ENCODE results near the gene INO80C.

Gene INO80C, protein sequence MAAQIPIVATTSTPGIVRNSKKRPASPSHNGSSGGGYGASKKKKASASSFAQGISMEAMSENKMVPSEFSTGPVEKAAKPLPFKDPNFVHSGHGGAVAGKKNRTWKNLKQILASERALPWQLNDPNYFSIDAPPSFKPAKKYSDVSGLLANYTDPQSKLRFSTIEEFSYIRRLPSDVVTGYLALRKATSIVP

DNA sequence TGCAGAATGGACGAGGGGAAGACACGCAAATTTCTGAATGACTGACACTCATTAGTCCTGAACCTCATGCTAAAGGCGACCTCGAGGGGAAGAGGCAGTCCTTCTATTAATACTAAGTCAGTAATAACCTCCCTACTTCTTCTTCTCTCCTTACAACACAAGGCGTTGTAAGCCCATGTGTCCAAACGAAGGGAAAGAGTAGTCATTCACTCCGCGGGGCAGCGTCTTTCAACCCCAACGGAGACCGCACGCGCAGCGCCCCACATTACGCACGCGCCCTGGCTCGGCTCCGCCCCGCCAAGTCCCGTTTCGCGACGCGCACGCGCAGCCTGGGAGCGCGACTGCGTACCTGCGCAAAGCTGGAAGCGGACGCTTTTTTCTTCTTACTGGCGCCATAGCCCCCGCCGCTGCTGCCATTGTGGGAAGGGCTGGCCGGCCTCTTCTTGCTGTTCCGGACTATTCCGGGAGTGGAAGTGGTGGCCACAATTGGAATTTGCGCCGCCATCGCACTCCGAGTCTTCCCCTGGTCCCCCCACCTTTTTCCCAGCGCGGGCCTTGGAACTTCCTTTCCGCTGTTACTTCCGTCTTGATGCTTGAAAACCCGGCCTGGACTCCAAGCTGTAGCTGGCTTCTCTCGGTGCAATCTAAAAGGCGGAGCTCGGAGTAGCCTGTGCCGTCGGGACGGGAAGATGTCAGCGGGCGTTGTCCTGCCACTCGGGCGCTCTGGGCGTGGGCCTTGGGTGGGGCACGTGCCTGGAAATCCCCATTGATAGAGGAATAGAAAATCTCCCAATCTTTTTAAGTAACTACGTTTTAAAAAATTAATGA lies at the start of gene INO80C:
TSS of gene INO80C (minus strand) at position 591 of the 828 bp plus-strand sequence. CDS start at position 505, 86 bp downstream.
- DNase-seq (ENCODE audit: low spot score) = peak; percentile 95

GRCh38 chr18:35547008-35547605 lies 49.3 kb upstream of the INO80C start:
- DNase-seq (ENCODE audit: low spot score) = no peak

GRCh38 chr18:35542356-35542755 lies 44.6 kb upstream of the INO80C start:
- no peak for DNase-seq (ENCODE audit: low spot score)

GRCh38 chr18:35535297-35535696 lies 37.5 kb upstream of the INO80C start:
- no peak for DNase-seq (ENCODE audit: low spot score)

DNA sequence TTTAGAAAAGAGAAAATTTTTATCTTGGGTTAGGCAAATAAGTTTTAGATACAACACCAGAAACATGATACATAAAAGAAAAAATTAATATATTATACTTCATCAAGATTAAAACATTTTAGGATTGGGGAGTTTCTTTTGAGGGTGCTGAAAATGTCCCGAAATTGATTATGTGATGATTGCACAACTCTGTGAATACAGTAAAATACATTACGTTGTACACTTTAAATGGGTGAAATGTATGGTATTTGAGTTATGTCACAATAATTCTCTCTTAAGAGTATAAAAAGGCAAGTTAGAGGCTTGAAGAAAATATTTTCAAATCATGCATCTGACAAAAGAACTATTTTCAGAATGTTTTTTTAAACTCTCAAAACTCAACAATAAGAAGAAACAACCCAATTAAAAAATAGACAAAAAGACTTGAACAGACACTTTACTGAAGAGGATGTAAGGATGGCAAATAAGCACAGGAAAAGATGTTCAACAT lies 36.2 kb upstream of the INO80C start:
- no peak for DNase-seq (ENCODE audit: low spot score)

DNA sequence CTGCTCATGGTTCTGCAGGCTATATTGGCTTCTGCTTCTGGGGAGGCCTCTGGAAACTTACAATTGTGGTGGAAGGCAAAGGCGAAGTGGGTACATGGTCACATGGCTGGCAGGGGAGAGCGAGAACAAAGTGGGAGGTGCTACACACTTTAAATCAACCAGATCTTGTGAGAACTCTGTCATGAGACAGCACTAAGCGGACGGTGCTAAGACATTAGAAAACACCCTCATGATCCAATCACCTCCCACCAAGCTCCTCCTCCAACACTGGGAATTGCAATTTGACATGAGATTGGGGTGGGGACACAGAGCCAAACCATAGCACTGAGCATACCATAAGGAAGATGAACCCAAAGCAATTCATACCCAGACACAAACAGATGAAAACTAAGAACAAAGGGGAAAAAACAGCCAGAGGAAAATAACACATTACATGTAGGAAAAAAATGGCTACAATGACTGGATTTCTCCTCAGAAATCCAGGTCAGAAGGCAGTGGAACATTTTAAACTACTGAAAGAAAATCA lies 31.1 kb upstream of the INO80C start:
- no peak for DNase-seq (ENCODE audit: low spot score)

DNA sequence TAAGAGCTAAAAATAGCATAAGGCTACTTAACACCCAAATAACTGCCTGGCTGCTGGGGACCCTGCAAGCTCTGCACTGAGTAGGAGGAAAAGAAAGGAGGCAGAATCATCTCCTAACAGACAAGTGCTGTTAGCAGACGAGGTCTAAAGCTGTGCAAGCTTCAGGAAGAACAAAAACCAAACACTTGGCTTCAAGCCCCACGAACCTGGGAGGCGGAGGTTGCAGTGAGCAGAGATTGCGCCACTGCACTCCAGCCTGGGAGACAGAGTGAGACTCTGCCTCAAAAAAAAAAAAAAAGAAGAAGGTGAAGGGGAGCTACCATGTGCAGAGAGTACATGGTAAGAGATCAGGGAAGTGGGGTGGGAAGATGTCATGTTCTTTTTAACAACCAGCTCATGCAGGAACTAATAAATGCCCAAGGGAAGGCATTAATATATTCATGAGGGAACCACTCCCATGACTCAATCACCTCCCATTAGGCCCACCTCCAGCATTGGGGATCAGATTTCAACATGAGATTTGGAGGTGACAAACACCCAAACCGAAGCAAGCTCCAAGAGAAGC lies 28.8 kb upstream of the INO80C start:
- no peak for DNase-seq (ENCODE audit: low spot score)

GRCh38 chr18:35525795-35526494 lies 28.2 kb upstream of the INO80C start:
- DNase-seq (ENCODE audit: low spot score) = no peak

DNA sequence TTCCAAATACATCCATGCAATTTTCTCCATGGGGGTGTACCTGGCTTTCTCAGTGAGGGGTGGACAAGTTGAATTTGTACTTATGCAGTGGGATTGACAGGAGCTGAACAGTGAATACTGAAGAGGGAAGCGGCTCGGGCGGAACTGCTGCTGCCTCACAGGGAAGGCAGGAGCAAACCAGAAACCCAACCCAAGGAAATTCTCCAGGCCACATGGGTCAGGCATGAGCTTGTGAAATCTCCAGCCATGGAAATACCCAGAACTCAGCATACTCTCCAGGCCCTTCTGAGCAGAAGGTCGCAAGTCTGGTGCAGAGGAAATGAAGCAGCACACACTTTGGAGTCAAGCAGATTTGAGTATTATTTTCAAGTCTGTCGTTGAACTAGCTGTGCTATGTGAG lies 26.5 kb upstream of the INO80C start:
- DNase-seq (ENCODE audit: low spot score) = no peak

DNA sequence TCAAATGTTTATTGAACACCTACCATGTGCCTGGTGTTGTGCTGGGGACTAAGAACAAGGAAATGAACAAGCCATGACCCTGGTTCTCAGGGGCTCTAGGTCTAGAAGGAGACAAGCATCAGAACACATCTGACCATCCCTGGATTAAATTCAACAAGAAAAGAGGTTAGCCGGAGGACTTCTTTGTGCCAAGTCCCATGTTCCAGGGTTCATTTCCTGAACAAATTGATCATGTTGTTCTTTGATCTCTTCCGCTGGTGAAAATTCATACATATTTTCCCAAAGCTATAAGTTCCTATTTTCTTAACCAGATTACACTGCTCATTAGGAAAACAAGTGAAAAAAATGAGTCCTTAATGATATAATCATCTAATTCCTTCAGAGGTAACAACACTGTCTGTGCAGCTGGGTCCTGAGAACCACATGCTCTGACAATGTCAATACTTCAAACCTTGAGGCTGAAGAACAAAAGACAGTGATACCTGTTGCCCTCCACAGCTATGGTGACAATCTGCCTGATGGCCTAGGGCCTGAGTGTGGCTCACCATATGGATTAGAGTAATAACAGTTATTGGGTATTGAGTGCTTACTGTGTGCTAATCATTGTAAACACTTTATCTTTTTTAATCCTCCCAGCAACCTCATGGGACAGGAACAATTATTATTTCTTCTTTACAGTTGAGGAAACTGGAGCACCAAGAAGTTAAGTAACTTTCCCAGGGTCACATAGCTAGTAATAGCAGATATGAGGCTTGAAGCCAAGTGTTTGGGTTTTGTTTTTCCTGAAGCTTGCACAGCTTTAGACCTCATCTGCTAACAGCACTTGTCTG lies 24.6 kb upstream of the INO80C start:
- no peak for DNase-seq (ENCODE audit: low spot score)

- DNase-seq (ENCODE audit: low spot score) = no peak
Measured at GRCh38 chr18:35521133-35521532, 23.4 kb upstream of the INO80C start.

DNA sequence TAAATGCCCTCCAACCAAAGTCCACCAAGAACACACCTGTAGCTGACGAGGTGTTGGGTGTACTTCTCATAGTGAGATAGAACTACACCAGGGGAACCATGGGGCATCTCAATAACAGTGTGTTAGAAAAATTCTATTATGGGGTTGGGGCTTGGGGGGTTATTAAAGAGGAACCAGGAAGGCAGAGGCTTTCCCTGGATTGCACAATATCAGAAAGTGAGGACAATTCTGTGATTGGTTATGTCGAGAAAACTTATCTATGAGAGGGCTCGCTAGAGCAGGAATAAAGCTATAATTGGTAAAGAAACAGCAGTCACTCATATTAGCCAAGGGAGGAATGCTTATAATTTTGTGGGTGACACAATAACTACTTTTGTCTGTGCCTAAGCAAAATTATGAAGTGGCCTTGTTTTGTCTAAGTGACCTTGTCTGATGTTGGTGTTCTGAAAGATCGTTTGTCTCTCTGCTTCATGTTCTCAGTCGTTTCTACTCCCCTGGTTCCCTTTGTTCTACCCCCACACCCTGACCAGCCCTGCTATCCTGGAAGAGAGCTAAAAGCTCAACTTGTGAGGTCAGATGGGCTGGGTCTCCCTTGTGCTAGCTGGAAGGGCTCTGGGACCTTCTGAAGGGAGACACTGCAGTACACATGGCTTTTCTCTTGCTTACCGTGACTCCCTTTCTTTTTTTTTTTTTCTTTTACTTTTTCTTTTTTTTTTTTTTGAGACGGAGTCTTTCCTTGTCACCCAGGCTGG lies 21.6 kb upstream of the INO80C start:
- no peak for DNase-seq (ENCODE audit: low spot score)

DNA sequence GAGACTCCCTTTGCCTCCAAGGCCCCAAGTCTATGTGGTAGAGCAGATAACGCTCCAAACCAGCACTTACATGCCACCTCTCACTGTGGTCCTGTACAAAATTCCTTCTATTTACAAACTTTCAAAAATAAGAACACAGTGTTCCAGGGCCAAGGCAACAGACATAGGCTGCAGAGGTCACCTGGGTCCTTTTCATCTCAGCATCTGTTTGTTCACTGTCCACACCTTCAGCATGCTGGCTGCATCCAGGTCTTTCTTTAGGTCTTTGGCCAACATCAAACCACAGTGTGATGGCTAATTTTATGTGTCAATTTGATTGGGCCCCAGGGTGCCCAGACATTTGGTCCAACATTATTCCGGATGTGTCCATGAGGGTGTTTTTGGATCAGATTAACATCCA lies 20.0 kb upstream of the INO80C start:
- DNase-seq (ENCODE audit: low spot score) = no peak

DNA sequence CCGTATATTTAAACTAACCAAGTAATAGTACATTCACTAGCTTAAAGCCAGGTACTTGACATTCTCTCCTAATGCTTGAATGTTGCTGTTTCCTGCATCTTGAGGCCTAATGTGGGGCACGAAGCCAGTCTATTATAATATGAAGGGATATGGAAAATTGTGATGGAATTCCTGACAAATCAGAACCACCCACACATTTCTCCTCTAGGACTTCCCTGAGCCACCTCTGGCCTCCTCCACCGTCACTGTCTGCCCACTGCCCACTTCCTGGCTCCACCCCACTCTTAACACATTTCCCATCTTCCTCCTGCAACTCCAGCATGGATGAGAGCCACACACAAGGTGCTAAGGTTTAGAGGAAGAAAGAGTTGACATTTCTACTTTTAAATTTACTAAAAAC lies 19.0 kb upstream of the INO80C start:
- no peak for DNase-seq (ENCODE audit: low spot score)

GRCh38 chr18:35516351-35516750 lies 18.6 kb upstream of the INO80C start:
- DNase-seq (ENCODE audit: low spot score) = no peak

- DNase-seq (ENCODE audit: low spot score) = no peak
Measured at GRCh38 chr18:35515460-35516130, 17.8 kb upstream of the INO80C start.

GRCh38 chr18:35514752-35515459 lies 17.1 kb upstream of the INO80C start:
- no peak for DNase-seq (ENCODE audit: low spot score)

- DNase-seq (ENCODE audit: low spot score) = no peak
Measured at GRCh38 chr18:35514283-35514682, 16.5 kb upstream of the INO80C start.
